Panc1 (cell line): ENCODE measurements around the gene AEBP1. TPM values are rescaled to one million over a fixed set of nuclear protein-coding genes. Genes with fewer than 3 reads are reported as not detected.

Source experiments
- ATAC-seq: fragments of 200-7000 bp; cut with Tn5 transposase; 2 replicates; pipeline ENCODE4 v1.9.1; 2020; ENCODE audit warnings: mild to moderate bottlenecking, moderate library complexity
- BruUV-seq: library from RNA; stranded (reverse); fragments of 400-500 nt; replicated peaks from 2 replicates; lab custom pipeline; 2021; lab: Mats Ljungman, UMichigan
- CTCF ChIA-PET: fragments of 300-600 bp; sonication (Branson Sonifier 250); formaldehyde crosslinking; loops from one replicate; lab custom pipeline; 2022; ENCODE audit warnings: antibody characterized with exemption; lab: Charles Lee
- POLR2A ChIA-PET: fragments of 300-600 bp; sonication (Branson Sonifier 250); formaldehyde crosslinking; loops from one replicate; lab custom pipeline; 2022; ENCODE audit warnings: antibody characterized with exemption; lab: Charles Lee
- DNase-seq: peaks from one replicate; pipeline ENCODE4 v3.0.0-alpha.2; 2010; ENCODE audit warnings: low read depth, low spot score
- H3K27ac ChIP-seq: 2 replicates; pipeline ENCODE4 v1.5.1; 2011; ENCODE audit warnings: mild to moderate bottlenecking, low read length, inconsistent platforms
- H3K27me3 ChIP-seq: fragments of 200-500 bp; sonication (Bioruptor generic); 2 replicates; pipeline ENCODE4 v1.6.0; 2014; ENCODE audit warnings: low read length, inconsistent platforms; ENCODE audit not compliant: control insufficient read depth, insufficient read depth
- H3K36me3 ChIP-seq: fragments of 200-500 bp; sonication (Bioruptor generic); 2 replicates; pipeline ENCODE4 v1.5.1; 2014; ENCODE audit warnings: inconsistent platforms, mild to moderate bottlenecking, low read length, moderate library complexity; ENCODE audit not compliant: control insufficient read depth, insufficient read depth
- H3K4me1 ChIP-seq: 2 replicates; pipeline ENCODE4 v1.5.1; 2011; ENCODE audit warnings: inconsistent platforms, mild to moderate bottlenecking, low read length, moderate library complexity; ENCODE audit not compliant: control insufficient read depth, insufficient read depth
- H3K4me3 ChIP-seq, 2 experiments: 2 replicates each; pipeline ENCODE4 v1.5.1; 2011 to 2012; ENCODE audit warnings: low read depth in 2 of 2, low read length in 2 of 2, mild to moderate bottlenecking in 2 of 2, inconsistent platforms in 1 of 2, moderate library complexity in 1 of 2
- H3K9me3 ChIP-seq: fragments of 200-500 bp; sonication (Bioruptor generic); 2 replicates; pipeline ENCODE4 v1.5.1; 2014; ENCODE audit warnings: low read depth, mild to moderate bottlenecking, inconsistent platforms, low read length, moderate library complexity; ENCODE audit not compliant: control insufficient read depth, insufficient read depth
- CTCF ChIP-seq: fragments of 450-650 bp; IDR thresholded peaks from 2 replicates; pipeline ENCODE4 v1.5.1; 2017; ENCODE audit warnings: mild to moderate bottlenecking
- POLR2AphosphoS5 ChIP-seq: IDR thresholded peaks from 2 replicates; pipeline ENCODE4 v1.6.1; 2012; ENCODE audit warnings: mild to moderate bottlenecking, low read depth, low read length, moderate library complexity
- REST ChIP-seq, 2 experiments: IDR thresholded peaks; 2 replicates each; pipeline ENCODE4 v1.6.1; 2011 to 2012; ENCODE audit warnings: low read depth in 2 of 2, control low read depth in 1 of 2, low read length in 1 of 2, mild to moderate bottlenecking in 1 of 2, moderate library complexity in 1 of 2; ENCODE audit not compliant: insufficient read depth in 1 of 2
- SIN3A ChIP-seq: IDR thresholded peaks from 2 replicates; pipeline ENCODE4 v1.6.1; 2012; ENCODE audit warnings: low read depth, mild to moderate bottlenecking, low read length, moderate library complexity, borderline replicate concordance; ENCODE audit not compliant: insufficient read depth
- TCF7L2 ChIP-seq: IDR thresholded peaks from 2 replicates; pipeline ENCODE4 v1.6.1; 2011; ENCODE audit warnings: mild to moderate bottlenecking, low read depth, low read length, inconsistent platforms
- in situ Hi-C: cut with HindIII; loops from 2 replicates; pipeline ENCODE4 v1.10.0; 2016; ENCODE audit warnings: low sequenced_read_pairs, low pct_unique_long_range_greater_than_20kb
- intact Hi-C: fragments of 100-400 bp; cut with micrococcal nuclease; formaldehyde crosslinking; loops from one replicate; pipeline ENCODE4 v1.10.0; 2022; ENCODE audit not compliant: unreplicated experiment
- total RNA-seq: library from RNA; stranded (reverse); gene quantifications from one replicate; pipeline ENCODE4 v1.2.1, GENCODE V29; 2021; ENCODE audit not compliant: unreplicated experiment

AEBP1 gene
- total RNA-seq, 1 experiment from 2014 or later = 0.62 TPM

GRCh38 chr7:44108768-44109750 is 4.9 kb downstream of the AEBP1 start:
- intact Hi-C loops (no loop called here), in situ Hi-C loops (no loop called here)
- Histone ChIP-seq H3K27me3 (no peaks in the 10 kb centered on the region), H3K27ac (no peak overlapping the region), H3K9me3 (no peaks in the 10 kb centered on the region), H3K4me3 (no peak overlapping the region), H3K36me3 (no peaks in the 10 kb centered on the region), H3K4me1 (no peaks in the 10 kb centered on the region; the same call in 1 of the 2 replicates)
- no TSS peak for BruUV-seq
- no peak for TF ChIP-seq POLR2AphosphoS5
- ChIA-PET CTCF (no interaction called here), POLR2A (no interaction called here)
- no peak for ATAC-seq
- DNase-seq = no peak

- in situ Hi-C loops = no loop called here
- Histone ChIP-seq H3K27ac (no peak overlapping the region), H3K4me3 (no peak overlapping the region), H3K9me3 (no peaks in the 10 kb centered on the region), H3K27me3 (no peaks in the 10 kb centered on the region), H3K36me3 (no peaks in the 10 kb centered on the region), H3K4me1 (no peaks in the 10 kb centered on the region; the same call in 1 of the 2 replicates)
- intact Hi-C loops = no loop called here
- ChIA-PET CTCF (interaction anchor here (0.5 kb wide), 1 partner anchor 21 kb away, joined by 3 read pairs; no protein-coding TSS in a partner anchor), POLR2A (no interaction called here)
- ATAC-seq (no peak), DNase-seq (no peak)
- no peak for TF ChIP-seq TCF7L2
- no peak for TF ChIP-seq CTCF
- no peak for TF ChIP-seq REST (IDR thresholded peaks at IDR 0.05; ENCODE audit: insufficient read depth in 1 of 2, low read depth in 2 of 2, low read length in 1 of 2)
- no peak for TF ChIP-seq SIN3A
- BruUV-seq = no TSS peak
Measured at GRCh38 chr7:44109991-44110390, 5.8 kb downstream of the AEBP1 start.
